Astrocyte of the cerebellum (primary cell): ENCODE measurements around the gene USF2.
"Not testable (repeated sequence)": the region's sequence is repeated elsewhere in the genome, so short reads cannot be mapped to it uniquely, and the experiment has no call there.

ENCODE experiments used
- DNase-seq: peaks from one replicate; pipeline ENCODE4 v3.0.0-alpha.2; 2011; ENCODE audit warnings: low read depth
- H3K4me3 ChIP-seq: 2 replicates; pipeline ENCODE4 v1.5.1; 2011; ENCODE audit warnings: mild to moderate bottlenecking, low read depth, low read length, moderate library complexity
- in situ Hi-C: cut with HindIII; loops from 2 replicates; pipeline ENCODE4 v1.10.0; 2017; ENCODE audit warnings: low sequenced_read_pairs
- TF ChIP-seq, protein P1 (sequence below): IDR thresholded peaks from 2 replicates; pipeline ENCODE4 v1.5.1; 2012; ENCODE audit warnings: low read length, low read depth, moderate library complexity, mild to moderate bottlenecking; ENCODE audit errors: missing control alignments

USF2 gene

DNA sequence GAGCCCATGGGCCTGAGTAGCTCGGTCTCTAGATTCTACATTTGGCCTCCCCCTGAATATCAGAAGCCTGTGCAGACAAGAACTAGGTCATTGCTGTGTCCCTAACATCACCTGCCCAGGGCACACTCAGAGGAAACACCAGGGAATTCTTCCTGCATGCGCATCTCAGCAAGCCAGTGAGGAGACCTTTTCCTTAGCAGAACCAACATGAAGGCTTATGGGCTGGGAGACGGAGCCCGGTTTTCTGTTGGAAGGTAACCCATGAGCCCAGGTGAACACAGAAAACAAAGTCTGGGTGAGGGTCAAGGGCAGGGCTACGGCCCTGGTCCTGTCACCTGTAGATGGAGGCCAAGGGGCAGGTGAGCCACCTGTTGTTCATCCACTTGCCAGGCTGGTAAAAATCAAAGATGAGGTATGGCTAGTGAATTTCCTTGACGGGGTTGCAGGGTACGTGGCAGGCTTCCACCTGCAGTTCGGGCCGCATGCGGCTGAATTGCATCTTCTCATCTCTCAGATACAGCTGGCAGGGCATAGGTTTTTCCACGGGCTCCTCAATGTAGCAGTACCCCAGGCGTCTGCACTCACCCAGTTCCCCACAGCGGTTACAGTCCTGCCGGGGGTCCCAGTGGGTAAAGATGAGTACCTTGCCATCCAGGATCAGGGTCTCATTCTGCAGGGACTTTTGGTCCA, 36.7 kb upstream of the USF2 start:
- TF ChIP-seq, protein P1, sequence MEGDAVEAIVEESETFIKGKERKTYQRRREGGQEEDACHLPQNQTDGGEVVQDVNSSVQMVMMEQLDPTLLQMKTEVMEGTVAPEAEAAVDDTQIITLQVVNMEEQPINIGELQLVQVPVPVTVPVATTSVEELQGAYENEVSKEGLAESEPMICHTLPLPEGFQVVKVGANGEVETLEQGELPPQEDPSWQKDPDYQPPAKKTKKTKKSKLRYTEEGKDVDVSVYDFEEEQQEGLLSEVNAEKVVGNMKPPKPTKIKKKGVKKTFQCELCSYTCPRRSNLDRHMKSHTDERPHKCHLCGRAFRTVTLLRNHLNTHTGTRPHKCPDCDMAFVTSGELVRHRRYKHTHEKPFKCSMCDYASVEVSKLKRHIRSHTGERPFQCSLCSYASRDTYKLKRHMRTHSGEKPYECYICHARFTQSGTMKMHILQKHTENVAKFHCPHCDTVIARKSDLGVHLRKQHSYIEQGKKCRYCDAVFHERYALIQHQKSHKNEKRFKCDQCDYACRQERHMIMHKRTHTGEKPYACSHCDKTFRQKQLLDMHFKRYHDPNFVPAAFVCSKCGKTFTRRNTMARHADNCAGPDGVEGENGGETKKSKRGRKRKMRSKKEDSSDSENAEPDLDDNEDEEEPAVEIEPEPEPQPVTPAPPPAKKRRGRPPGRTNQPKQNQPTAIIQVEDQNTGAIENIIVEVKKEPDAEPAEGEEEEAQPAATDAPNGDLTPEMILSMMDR: no peak
- H3K4me3 ChIP-seq: no peak overlapping the region
- in situ Hi-C loops: no loop called here
- no peak for DNase-seq

DNA sequence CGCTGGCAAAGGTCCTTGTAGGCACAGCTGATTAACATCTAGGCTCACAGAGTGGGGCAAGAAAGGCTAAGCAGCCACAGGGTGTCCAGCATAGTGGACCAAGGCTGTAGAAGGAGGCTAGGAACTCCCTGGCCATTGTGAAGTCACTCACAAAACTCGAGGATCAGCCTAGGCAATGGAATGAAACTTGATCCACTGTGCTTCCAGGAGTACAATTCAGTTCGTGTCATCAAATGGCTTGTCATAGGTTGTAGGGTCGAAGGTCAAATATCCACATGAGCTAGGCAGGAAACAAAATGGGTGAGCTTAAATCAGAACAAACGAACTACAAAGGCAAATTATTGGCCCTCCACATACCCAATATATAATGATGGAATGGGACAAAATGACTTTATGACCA, 35.9 kb upstream of the USF2 start:
- H3K4me3 ChIP-seq: no peak overlapping the region
- TF ChIP-seq, protein P1: no peak
- DNase-seq: no peak
- in situ Hi-C loops: no loop called here

DNA sequence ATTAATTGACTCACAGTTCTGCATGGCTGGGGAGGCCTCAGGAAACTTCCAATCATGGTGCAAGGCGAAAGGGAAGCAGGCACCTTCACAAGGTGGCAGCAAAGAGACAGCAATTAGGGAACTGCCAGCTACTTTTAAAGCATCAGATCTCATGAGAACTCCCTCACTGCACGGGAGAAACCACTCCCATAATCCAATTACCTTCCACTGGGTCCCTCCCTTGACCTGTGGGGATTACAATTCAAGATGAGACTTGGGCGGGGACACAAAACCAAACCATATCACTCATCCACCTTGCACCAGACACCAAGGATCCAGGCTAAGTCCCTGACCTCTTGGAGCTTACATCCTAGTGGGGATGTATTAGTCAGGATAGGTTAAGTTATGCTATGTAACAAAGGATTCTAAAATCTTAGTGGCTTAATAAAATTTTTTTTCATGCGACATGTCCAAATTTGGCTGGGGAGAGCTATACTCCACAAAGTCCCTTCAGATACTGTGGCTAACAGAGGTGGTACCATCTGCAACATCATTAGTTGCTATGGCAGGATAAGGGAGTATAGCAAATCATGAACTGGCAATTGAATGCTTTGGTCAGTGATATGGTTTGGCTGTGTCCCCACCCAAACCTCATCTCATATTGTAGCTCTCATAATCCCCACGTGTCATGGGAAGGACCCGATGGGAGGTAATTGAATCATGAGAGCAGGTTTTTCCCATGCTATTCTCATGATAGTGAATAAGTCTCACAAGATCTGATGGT, 31.9 kb upstream of the USF2 start:
- no peak for DNase-seq
- TF ChIP-seq, protein P1: no peak
- in situ Hi-C loops: no loop called here
- no peak overlapping the region for H3K4me3 ChIP-seq

DNA sequence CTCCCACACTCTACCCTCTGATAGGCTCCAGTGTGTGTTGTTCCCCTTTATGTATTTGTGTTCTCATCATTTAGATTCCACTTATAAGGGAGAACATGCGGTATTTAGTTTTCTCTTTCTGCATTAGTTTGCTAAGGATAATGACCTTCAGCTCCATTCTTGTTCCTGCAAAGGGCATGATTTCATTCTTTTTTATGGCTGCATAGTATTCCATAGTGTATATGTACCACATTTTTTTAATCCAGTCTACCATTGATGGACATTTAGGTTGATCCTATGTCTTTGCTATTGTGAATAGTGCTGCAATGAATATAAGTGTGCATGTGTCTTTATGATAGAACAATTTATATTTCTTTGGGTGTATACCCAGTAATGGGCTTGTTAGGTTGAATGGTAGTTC, 29.2 kb upstream of the USF2 start:
- DNase-seq, in situ Hi-C loops, H3K4me3 ChIP-seq: not testable (repeated sequence)

DNA sequence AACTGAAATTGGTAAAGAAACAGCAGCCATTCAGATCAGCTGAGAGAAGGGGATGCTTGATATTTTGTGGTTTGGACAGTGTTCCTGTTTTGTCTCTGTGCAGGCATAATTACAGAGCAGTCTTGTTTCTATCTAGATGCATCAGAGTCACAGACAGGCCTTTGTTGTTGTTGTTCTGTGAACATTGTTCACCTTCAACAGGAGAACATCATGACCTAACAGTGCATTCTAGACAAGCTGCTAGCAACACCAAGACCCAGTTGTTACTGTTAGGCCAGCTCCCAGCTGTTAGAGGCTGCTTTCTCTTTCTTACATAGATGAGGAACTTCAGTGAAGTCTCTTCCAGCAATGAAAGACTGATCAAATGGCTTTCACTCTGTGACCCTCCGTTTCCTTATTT, 28.4 kb upstream of the USF2 start:
- no peak overlapping the region for H3K4me3 ChIP-seq
- TF ChIP-seq, protein P1: no peak
- no peak for DNase-seq
- in situ Hi-C loops: no loop called here

DNA sequence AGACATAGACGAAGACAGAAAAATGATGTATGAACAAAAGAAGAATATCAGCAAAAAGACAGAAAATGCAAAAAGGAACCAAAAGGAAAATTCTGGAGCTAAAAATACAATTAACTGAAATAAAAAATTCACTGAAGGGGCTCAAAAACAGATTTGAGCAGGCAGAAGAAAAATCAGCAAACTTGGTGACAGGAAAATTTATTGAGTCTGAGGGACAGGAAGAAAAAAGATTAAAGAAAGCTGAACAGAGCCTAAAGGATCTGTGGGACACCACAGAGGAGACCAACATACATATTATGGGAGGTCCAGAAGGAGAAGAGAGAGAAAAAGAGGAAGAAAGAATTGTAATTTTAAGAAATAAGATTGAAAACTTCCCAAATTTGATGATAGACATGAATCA, 27.3 kb upstream of the USF2 start:
- TF ChIP-seq, protein P1: no peak
- in situ Hi-C loops: no loop called here
- H3K4me3 ChIP-seq: no peak overlapping the region
- DNase-seq: no peak

DNA sequence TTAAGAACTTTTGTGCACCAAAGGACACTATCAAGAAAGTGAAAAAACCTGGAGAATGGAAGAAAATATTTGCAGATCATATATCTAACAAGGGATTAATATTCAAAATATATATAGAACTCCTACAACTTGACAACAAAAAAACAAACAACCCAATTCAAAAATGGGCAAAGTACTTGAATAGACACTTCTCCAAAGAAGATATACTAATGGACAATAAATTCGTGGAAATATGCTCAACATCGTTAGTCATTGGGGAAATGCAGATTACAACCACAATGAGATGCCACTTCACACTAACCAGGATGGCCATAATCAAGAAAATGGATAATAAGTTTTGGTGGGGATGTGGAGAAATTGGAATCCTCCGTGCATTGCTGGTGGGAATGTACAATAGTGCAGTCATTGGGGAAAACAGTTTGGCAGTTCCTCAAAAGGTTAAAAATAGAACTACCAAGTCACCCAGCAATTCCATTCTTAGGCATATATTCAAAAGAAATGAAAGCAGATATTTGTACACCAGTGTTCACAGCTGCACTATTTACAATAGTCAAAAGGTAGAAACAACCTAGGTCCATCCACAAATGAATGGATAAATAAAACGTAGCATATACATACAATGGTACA, 22.2 kb upstream of the USF2 start:
- no peak overlapping the region for H3K4me3 ChIP-seq
- no peak for DNase-seq
- in situ Hi-C loops: no loop called here
- TF ChIP-seq, protein P1: no peak
